Ishikawa (cell line): ENCODE measurements around the gene SYNPR.

Experiments used
- CEBPB ChIP-seq: IDR thresholded peaks from 2 replicates; pipeline ENCODE4 v1.6.1; 2012
- CREB1 ChIP-seq: IDR thresholded peaks from 2 replicates; pipeline ENCODE4 v1.6.1; 2012; ENCODE audit warnings: low read depth
- EGR1 ChIP-seq: IDR thresholded peaks from 2 replicates; pipeline ENCODE4 v1.6.1; 2012
- EP300 ChIP-seq: IDR thresholded peaks from 2 replicates; pipeline ENCODE4 v1.6.1; 2012; ENCODE audit warnings: borderline replicate concordance
- FOXM1 ChIP-seq: IDR thresholded peaks from 2 replicates; pipeline ENCODE4 v1.6.1; 2012; ENCODE audit warnings: low read depth, borderline replicate concordance
- NFIC ChIP-seq: IDR thresholded peaks from 2 replicates; pipeline ENCODE4 v1.6.1; 2012
- RAD21 ChIP-seq: IDR thresholded peaks from 2 replicates; pipeline ENCODE4 v1.6.1; 2012; ENCODE audit warnings: low read depth
- TAF1 ChIP-seq: IDR thresholded peaks from 2 replicates; pipeline ENCODE4 v1.6.1; 2012; ENCODE audit warnings: low read depth, mild to moderate bottlenecking
- TCF12 ChIP-seq: IDR thresholded peaks from 2 replicates; pipeline ENCODE4 v1.6.1; 2012; ENCODE audit warnings: low read depth
- TEAD4 ChIP-seq: IDR thresholded peaks from 2 replicates; pipeline ENCODE4 v1.6.1; 2012
- YY1 ChIP-seq: IDR thresholded peaks from 2 replicates; pipeline ENCODE4 v1.6.1; 2012; ENCODE audit warnings: low read depth
- ZBTB7A ChIP-seq: IDR thresholded peaks from 2 replicates; pipeline ENCODE4 v1.6.1; 2012; ENCODE audit warnings: low read depth
- TF ChIP-seq, protein P1 (sequence below): IDR thresholded peaks from 2 replicates; pipeline ENCODE4 v1.6.1; 2012
- TF ChIP-seq, protein P2 (sequence below): IDR thresholded peaks from 2 replicates; pipeline ENCODE4 v1.6.1; 2012; ENCODE audit warnings: low read depth, mild to moderate bottlenecking
- TF ChIP-seq, protein P3 (sequence below): IDR thresholded peaks from 2 replicates; pipeline ENCODE4 v1.6.1; 2012

The SYNPR gene

GRCh38 chr3:63481627-63482026 is 203.5 kb downstream of the SYNPR start:
- TF ChIP-seq, protein P1, sequence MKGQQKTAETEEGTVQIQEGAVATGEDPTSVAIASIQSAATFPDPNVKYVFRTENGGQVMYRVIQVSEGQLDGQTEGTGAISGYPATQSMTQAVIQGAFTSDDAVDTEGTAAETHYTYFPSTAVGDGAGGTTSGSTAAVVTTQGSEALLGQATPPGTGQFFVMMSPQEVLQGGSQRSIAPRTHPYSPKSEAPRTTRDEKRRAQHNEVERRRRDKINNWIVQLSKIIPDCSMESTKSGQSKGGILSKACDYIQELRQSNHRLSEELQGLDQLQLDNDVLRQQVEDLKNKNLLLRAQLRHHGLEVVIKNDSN: no peak
- TF ChIP-seq CREB1 (no peak), TAF1 (no peak), EP300 (no peak), EGR1 (no peak), YY1 (no peak)

DNA sequence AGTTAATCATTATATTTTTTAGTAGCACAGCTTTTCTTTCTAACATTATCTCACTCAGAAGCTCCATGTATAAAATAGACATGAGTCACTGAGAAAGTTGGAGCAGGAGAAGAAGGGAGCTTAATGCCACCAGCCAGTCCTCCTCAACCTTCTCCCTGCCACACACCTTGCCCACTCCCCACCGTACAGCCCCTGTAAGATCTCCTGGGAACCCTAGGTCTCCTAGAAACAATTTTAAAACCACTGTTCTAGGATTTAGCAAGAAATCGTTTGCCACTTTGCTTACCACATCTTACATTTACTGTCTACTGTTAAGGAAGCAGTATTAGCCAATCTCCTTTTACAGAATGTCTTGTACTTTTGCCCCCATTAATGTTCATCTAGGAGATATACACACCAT is 204.2 kb downstream of the SYNPR start:
- TF ChIP-seq YY1: no peak
- TF ChIP-seq, protein P1: no peak
- TF ChIP-seq EP300: no peak
- no peak for TF ChIP-seq TCF12
- TF ChIP-seq NFIC: no peak
- TF ChIP-seq EGR1: no peak

GRCh38 chr3:63492464-63492863 is 214.4 kb downstream of the SYNPR start:
- TF ChIP-seq CREB1: no peak
- no peak for TF ChIP-seq TEAD4
- TF ChIP-seq, protein P1: no peak
- no peak for TF ChIP-seq NFIC
- TF ChIP-seq TCF12: no peak
- TF ChIP-seq EGR1: no peak
- TF ChIP-seq, protein P2, sequence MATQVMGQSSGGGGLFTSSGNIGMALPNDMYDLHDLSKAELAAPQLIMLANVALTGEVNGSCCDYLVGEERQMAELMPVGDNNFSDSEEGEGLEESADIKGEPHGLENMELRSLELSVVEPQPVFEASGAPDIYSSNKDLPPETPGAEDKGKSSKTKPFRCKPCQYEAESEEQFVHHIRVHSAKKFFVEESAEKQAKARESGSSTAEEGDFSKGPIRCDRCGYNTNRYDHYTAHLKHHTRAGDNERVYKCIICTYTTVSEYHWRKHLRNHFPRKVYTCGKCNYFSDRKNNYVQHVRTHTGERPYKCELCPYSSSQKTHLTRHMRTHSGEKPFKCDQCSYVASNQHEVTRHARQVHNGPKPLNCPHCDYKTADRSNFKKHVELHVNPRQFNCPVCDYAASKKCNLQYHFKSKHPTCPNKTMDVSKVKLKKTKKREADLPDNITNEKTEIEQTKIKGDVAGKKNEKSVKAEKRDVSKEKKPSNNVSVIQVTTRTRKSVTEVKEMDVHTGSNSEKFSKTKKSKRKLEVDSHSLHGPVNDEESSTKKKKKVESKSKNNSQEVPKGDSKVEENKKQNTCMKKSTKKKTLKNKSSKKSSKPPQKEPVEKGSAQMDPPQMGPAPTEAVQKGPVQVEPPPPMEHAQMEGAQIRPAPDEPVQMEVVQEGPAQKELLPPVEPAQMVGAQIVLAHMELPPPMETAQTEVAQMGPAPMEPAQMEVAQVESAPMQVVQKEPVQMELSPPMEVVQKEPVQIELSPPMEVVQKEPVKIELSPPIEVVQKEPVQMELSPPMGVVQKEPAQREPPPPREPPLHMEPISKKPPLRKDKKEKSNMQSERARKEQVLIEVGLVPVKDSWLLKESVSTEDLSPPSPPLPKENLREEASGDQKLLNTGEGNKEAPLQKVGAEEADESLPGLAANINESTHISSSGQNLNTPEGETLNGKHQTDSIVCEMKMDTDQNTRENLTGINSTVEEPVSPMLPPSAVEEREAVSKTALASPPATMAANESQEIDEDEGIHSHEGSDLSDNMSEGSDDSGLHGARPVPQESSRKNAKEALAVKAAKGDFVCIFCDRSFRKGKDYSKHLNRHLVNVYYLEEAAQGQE: no peak
- no peak for TF ChIP-seq FOXM1
- TF ChIP-seq ZBTB7A: no peak
- TF ChIP-seq RAD21: no peak
- TF ChIP-seq, protein P3, sequence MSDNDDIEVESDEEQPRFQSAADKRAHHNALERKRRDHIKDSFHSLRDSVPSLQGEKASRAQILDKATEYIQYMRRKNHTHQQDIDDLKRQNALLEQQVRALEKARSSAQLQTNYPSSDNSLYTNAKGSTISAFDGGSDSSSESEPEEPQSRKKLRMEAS: no peak
- no peak for TF ChIP-seq YY1
- no peak for TF ChIP-seq TAF1
- TF ChIP-seq EP300: no peak
- TF ChIP-seq CEBPB: no peak

GRCh38 chr3:63493101-63493500 is 215.0 kb downstream of the SYNPR start:
- TF ChIP-seq, protein P2: no peak
- TF ChIP-seq EGR1: no peak
- no peak for TF ChIP-seq YY1
- TF ChIP-seq, protein P3: no peak
- TF ChIP-seq CEBPB: no peak
- TF ChIP-seq CREB1: no peak
- no peak for TF ChIP-seq RAD21
- TF ChIP-seq TEAD4: no peak
- TF ChIP-seq, protein P1: no peak
- TF ChIP-seq FOXM1: no peak
- TF ChIP-seq EP300: no peak
- TF ChIP-seq NFIC: no peak
- TF ChIP-seq TAF1: no peak
- no peak for TF ChIP-seq ZBTB7A
- TF ChIP-seq TCF12: no peak

GRCh38 chr3:63494646-63495045 is 216.5 kb downstream of the SYNPR start:
- no peak for TF ChIP-seq RAD21
- no peak for TF ChIP-seq FOXM1
- TF ChIP-seq CEBPB: no peak
- TF ChIP-seq CREB1: no peak
- no peak for TF ChIP-seq EP300
- TF ChIP-seq, protein P2: no peak
- TF ChIP-seq, protein P1: no peak
- TF ChIP-seq NFIC: no peak
